K562 (cell line): ENCODE data around the gene RNU11. TPM values are rescaled to one million over a fixed set of nuclear protein-coding genes. Genes with fewer than 3 reads are reported as not detected.
A peak's percentile ranks its signal among the peaks of the same experiment; 100 is the strongest.

ENCODE experiments used
- ARID2 ChIP-seq: fragments of 450-650 bp; IDR thresholded peaks from 2 replicates; pipeline ENCODE4 v1.6.1; 2017; ENCODE audit warnings: antibody characterized with exemption, mild to moderate bottlenecking
- BACH1 ChIP-seq: fragments of 200-800 bp; sonication (Bioruptor generic); IDR thresholded peaks from 2 replicates; pipeline ENCODE4 v1.6.1; 2016; ENCODE audit warnings: missing genetic modification characterization, missing compliant biosample characterization
- BCOR ChIP-seq: fragments of 450-650 bp; IDR thresholded peaks from 2 replicates; pipeline ENCODE4 v1.6.1; 2016
- BRF1 ChIP-seq: IDR thresholded peaks from 3 replicates; pipeline ENCODE4 v1.6.1; 2011; ENCODE audit warnings: borderline replicate concordance, mild to moderate bottlenecking; ENCODE audit not compliant: insufficient read length; ENCODE audit errors: extremely low read depth
- CREB5 ChIP-seq: fragments of 250-450 bp; sonication (Bioruptor Pico); IDR thresholded peaks from 2 replicates; pipeline ENCODE4 v1.5.0; 2020; ENCODE audit warnings: mild to moderate bottlenecking
- HES1 ChIP-seq: fragments of 450-650 bp; IDR thresholded peaks from 2 replicates; pipeline ENCODE4 v1.6.1; 2016; ENCODE audit warnings: low read depth, mild to moderate bottlenecking, moderate library complexity
- NR3C1 ChIP-seq: sonication (generic); formaldehyde crosslinking; IDR thresholded peaks from 2 replicates; pipeline ENCODE4 v1.8.1; 2022; ENCODE audit warnings: missing genetic modification reagents
- SPI1 ChIP-seq: IDR thresholded peaks from 2 replicates; pipeline ENCODE4 v1.6.1; 2011; ENCODE audit warnings: low read depth, low read length, control low read depth, borderline replicate concordance
- TCF3 ChIP-seq: sonication (generic); formaldehyde crosslinking; IDR thresholded peaks from 2 replicates; pipeline ENCODE4 v1.4.0; 2020; ENCODE audit warnings: mild to moderate bottlenecking, missing genetic modification reagents
- ZBTB40 ChIP-seq, 2 experiments: fragments of 450-650 bp in 1 of 2; sonication (generic) in 1 of 2; formaldehyde crosslinking in 1 of 2; IDR thresholded peaks; 2 replicates each; pipeline versions ENCODE4 v1.7.1 to v1.9.0; 2016 to 2022; ENCODE audit warnings: inconsistent platforms in 1 of 2, mild to moderate bottlenecking in 1 of 2, missing genetic modification reagents in 1 of 2
- ZC3H11A ChIP-seq: IDR thresholded peaks from 2 replicates; pipeline ENCODE4 v1.6.1; 2012; ENCODE audit warnings: low read depth, low read length, improper control_type of control experiment
- ZMIZ1 ChIP-seq, 2 experiments: fragments of 150-350 bp in 1 of 2; IDR thresholded peaks; 2 replicates each; pipeline ENCODE4 v1.6.1; 2012 to 2016; ENCODE audit warnings: low read depth in 2 of 2, low read length in 2 of 2, mild to moderate bottlenecking in 1 of 2, moderate library complexity in 1 of 2
- ZNF644 ChIP-seq: fragments of 200-800 bp; sonication (Bioruptor generic); IDR thresholded peaks from 2 replicates; pipeline ENCODE4 v1.6.1; 2016; ENCODE audit warnings: low read depth, missing genetic modification characterization, missing compliant biosample characterization
- polyA plus RNA-seq, 8 experiments: library from polyadenylated mRNA; depleted of rRNA in 4 of 8; stranded (reverse) in 5 of 8; unstranded in 3 of 8; fragments of >200 nt; fragmentation: Nextera tagmentation in 2 of 8; fragmentation: Illumina TruSeq in 1 of 8; extraction: Ambion mirVana in 2 of 8; extraction: Trizol in 1 of 8; gene quantifications; 2 replicates each; pipeline versions ENCODE4 v1.2.1 to v1.2.3, GENCODE V29; 2011 to 2014; ENCODE audit warnings: inconsistent platforms in 1 of 8, missing spikeins in 1 of 8
- total RNA-seq, 7 experiments: library from RNA; depleted of rRNA in 6 of 7; stranded (reverse); fragments of >200 nt in 6 of 7; fragmentation: Illumina TruSeq in 2 of 7; extraction: Trizol in 2 of 7; gene quantifications; 2 replicates each; pipeline versions ENCODE4 v1.2.1 to v1.2.3, GENCODE V29; 2011 to 2021; ENCODE audit warnings: low replicate concordance in 1 of 7

The RNU11 gene
- total and polyA plus RNA-seq, 9 of the 15 experiments (the other 6 are each of a cell fraction or from before 2014, with no cell fraction given): not detected

- TF ChIP-seq CREB5 (CRISPR knock-in tag): peak; percentile 76; the same call in 1 of the 2 replicates
- no peak for TF ChIP-seq ZC3H11A
- TF ChIP-seq ARID2: peak; percentile 39; the same call in 1 of the 2 replicates
- 0 out of 2 replicates have a peak, but pooled peaks have one; percentile 20 for TF ChIP-seq ZNF644
- TF ChIP-seq TCF3 (CRISPR knock-in tag): 0 out of 2 replicates have a peak, but pooled peaks have one; percentile 13
- TF ChIP-seq BRF1: no peak
- TF ChIP-seq HES1: no peak
- no peak for TF ChIP-seq ZMIZ1 (IDR thresholded peaks at IDR 0.05; ENCODE audit: low read depth in 2 of 2, low read length in 2 of 2)
- TF ChIP-seq BCOR: no peak
- no peak for TF ChIP-seq NR3C1 (CRISPR knock-in tag)
- no peak for TF ChIP-seq BACH1 (tag)
- peak; percentile 80 for TF ChIP-seq SPI1
- TF ChIP-seq ZBTB40 (IDR thresholded peaks at IDR 0.05): peak; percentile 59; the same call in 1 of the 2 replicates
- TF ChIP-seq ZBTB40 (CRISPR knock-in tag; IDR thresholded peaks at IDR 0.05): no peak
These were observed 359 bp upstream of the RNU11 start (continued) for GRCh38 chr1:28648008-28648473.
